ENCODE measurements around the gene GTF3C1.

The GTF3C1 gene

DNA sequence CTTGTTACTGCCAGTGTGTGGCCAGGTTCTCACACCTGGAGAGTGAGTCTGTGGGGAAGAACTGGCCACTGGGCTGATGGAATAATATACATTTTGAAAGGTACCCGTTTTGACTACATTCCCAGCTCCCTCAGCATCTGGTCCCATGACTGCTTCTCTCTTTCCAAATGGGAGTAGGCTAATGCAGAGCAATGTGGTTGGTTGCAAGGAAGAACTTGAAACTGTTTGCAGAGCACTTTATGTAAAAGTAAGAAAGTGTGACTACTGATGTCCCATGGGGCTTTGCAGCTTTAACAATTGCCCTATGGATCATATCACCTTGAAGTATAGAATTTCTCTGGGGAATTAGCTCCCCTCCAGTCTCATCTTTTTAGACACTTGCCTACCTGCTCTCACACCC lies 9.2 kb upstream of the GTF3C1 start:
- DNase-seq = no peak

- no peak for DNase-seq
Observed at GRCh38 chr16:27558434-27558833, 8.7 kb upstream of the GTF3C1 start.

GRCh38 chr16:27556471-27556870 lies 6.8 kb upstream of the GTF3C1 start:
- DNase-seq = no peak

DNA sequence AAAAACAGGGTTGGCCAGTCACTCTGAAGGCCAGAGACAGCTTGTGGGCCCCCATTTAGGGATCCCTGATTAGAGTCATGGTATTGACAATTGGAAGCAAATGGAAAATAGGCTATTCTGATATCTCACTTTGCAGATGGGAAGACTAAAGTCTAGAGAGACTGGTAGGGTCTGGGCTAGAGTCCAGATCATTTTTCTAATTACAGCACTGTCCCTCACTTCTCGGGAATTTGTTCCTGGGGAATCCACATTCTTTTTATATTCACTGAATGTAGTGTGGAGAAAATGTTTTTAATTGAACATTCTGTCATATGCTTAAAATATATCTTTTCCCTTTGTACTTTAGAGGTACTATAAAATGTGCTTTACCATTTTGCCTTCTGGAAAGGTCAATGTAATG lies 1.3 kb upstream of the GTF3C1 start:
- no peak for DNase-seq

- DNase-seq = no peak
Observed at GRCh38 chr16:27550582-27550920, 838 bp upstream of the GTF3C1 start.

DNA sequence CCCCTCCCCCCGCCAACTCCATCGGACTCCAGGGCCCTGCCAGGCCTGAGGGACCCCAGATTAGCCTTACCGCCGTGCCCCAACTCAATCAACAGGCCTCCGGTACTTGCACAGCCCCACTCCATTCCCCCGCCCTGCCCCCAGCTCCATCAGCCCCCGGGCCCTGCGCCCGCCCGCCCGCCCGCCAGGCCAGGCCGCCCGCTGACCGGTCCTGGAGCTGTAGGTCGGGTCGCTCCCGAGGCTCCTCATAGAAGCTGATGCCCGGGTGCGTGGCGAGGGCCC lies 308 bp downstream of the GTF3C1 start:
- no peak for DNase-seq

- no peak for DNase-seq
Observed at GRCh38 chr16:27547851-27548250, 1.9 kb downstream of the GTF3C1 start.

DNA sequence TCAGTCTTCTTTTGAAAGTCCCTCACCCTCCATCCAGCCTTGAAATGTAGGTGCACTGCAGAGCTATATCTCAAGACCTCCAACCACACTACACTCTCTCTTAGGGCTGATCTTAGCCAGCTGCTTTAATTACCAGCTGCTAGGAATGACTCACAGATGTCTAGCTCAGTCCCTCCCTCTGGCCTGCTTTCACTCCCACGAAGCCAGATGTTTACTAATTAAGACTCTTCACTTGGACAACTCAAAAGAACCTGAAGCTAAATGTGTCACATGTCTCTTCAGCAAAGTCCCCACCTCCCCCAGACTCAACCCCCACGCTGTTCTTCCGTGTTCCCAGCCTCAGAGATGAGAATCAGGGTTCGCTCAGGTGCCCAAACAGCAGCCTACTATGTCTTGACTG lies 2.6 kb downstream of the GTF3C1 start:
- DNase-seq = no peak

DNA sequence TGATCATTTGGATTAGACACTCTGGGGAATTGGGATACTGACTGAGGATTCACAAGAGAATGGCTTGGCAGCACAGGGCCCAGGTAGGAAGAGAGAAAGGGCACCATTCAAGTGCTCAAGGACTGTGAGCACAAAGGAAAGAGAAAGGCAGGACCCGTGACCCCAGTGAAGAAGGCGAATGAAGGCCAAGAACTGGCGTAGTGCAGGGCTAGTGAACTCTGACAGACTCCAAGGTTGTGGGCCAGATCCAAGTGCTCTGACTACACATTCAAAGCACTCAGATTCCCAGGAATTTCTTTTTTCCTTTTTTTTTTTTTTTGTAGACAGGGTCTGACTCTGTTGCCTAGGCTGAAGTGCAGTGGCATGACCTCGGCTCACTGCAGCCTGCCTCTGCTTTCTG lies 5.0 kb downstream of the GTF3C1 start:
- DNase-seq = no peak

- DNase-seq = no peak
Observed at GRCh38 chr16:27543801-27544200, 5.9 kb downstream of the GTF3C1 start.

GRCh38 chr16:27539636-27540035 lies 10.1 kb downstream of the GTF3C1 start:
- no peak for DNase-seq

- DNase-seq = no peak
Observed at GRCh38 chr16:27539120-27539519, 10.6 kb downstream of the GTF3C1 start.

DNA sequence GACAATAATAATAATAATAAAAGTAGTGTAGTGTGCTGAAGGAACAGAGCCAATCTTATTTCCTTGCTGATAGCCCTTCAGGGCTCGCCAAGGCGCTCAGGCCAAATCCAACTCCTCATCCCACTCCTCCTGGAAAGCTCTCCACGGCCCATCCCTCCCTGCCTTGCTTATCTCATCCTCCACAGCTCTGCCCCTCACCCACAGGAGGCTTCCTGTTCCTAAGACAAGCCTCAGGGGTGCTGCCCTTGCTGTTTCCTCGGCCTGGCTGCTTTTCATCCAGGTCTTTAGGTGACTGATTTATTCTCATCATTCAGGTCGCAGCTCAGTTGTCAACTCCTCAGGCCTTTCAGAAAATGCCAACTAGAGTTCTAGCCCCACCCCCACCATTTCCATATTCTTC lies 11.2 kb downstream of the GTF3C1 start:
- DNase-seq = no peak

DNA sequence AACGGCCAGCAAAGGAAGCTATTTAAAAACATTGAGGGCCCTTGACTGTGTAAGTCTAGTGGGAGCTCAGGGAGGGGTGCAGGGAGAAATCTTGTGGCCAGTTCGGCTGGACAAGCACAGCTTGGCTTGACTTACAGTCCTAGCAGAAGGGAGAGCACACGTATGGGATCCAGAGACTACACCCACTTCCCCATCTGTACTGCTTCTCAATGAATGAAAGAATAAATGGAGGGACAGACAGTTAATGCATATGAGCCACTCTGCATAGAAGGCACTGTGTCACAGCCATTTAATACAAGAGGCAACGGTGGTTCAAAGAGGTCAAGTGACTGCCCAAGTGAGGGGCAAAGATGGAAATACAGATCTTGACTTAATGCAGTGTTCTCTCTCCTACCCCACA lies 15.5 kb downstream of the GTF3C1 start:
- no peak for DNase-seq

- DNase-seq = no peak
Observed at GRCh38 chr16:27531826-27532800, 17.6 kb downstream of the GTF3C1 start.

DNA sequence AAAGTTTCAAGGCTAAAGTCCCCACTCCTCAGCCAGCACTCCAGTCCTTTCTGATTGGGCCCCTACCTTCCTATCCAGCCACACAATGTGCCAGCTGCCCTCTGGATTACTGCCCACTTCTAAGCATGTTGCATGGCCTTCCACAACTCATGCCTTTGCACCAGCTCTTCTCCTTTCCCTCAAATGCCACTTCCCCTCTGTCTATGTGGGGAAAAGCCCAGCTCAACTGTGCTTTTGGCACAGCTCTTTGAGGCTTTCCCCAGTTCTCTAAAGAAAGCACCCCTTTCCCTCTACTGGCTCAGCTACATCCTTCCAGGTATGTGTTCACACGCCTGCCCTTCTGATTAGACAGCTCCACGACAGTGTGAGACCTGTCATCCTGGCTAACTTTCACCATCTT lies 18.5 kb downstream of the GTF3C1 start:
- DNase-seq = no peak

- DNase-seq = no peak
Observed at GRCh38 chr16:27529962-27530361, 19.8 kb downstream of the GTF3C1 start.

DNA sequence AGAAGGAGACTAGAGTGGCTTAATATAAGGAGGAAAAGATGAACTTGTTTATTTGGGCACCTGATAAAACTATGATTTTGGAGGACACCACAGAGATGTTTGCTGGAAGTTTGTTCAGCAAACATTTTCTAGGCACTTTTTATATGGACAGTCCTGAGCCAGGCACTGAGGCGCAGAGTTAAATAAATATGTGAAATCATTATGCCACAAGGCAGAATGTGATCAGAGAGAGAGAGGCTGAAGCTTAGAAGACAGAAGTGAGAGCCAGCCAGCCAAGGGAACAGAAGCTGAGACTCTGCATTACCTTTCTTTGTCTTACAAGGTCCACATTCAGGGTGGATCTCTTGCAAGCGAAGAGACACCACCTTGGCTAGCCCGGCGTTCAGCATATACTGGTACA lies 21.4 kb downstream of the GTF3C1 start:
- DNase-seq = no peak

GRCh38 chr16:27526180-27526579 lies 23.5 kb downstream of the GTF3C1 start:
- no peak for DNase-seq

DNA sequence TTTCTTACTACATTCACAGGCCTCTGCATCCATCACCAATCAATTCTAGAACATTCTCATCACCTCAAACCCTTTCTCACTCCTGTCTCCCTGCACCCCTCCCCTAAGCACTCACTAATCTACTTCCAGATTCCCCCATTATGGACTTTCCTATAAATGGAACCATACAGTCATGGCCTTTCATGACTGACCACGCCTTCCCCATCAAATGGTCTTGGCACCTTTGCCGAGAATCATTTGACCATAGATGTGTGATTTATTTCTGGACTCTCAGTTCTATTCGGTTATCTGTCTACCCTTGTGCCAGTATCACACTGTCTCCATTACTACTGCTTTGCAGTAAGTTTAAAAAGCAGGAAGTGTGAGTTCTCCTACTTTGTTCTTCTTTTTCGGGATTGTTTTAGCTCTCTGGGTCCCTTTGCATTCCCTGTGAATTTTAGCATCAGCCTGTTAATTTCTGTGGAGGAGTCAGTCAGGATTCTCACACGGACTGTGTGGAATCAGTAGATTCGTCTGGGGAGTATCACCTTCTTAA lies 27.5 kb downstream of the GTF3C1 start:
- no peak for DNase-seq

GRCh38 chr16:27520982-27521673 lies 28.6 kb downstream of the GTF3C1 start:
- no peak for DNase-seq

GRCh38 chr16:27518226-27518625 lies 31.5 kb downstream of the GTF3C1 start:
- DNase-seq = no peak

- no peak for DNase-seq
Observed at GRCh38 chr16:27517664-27518063, 32.0 kb downstream of the GTF3C1 start.

DNA sequence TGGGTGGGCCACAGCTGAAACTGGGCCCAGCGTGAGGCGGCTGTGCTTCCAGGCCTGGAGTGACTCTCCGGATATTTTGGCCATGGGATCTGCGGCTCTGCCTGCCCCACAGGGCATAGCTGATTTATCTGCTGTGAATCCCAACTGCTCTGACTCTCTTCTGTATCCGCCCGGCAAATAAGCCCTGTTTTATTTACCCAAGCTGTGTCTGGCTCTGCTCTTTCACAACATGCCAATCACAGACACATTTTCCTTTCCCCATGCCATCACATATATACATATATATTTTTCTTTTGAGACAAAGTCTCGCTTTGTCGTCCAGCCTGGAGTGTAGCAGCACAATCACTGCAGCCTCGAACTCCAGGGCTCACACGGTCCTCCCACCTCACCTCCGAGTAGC lies 33.3 kb downstream of the GTF3C1 start:
- DNase-seq = no peak
